PC-9 (cell line): ENCODE measurements around the gene LARGE1. TPM values are rescaled to one million over a fixed set of nuclear protein-coding genes. Genes with fewer than 3 reads are reported as not detected.

Experiments
- BruUV-seq: library from RNA; stranded (reverse); fragments of 400-500 nt; replicated peaks from 2 replicates; lab custom pipeline; 2021; lab: Mats Ljungman, UMichigan
- CTCF ChIA-PET: fragments of 300-600 bp; sonication (Branson Sonifier 250); formaldehyde crosslinking; loops from one replicate; lab custom pipeline; 2022; ENCODE audit warnings: antibody characterized with exemption; lab: Charles Lee
- POLR2A ChIA-PET: fragments of 300-600 bp; sonication (Branson Sonifier 250); formaldehyde crosslinking; loops from one replicate; lab custom pipeline; 2022; ENCODE audit warnings: antibody characterized with exemption; ENCODE audit not compliant: unreplicated experiment; lab: Charles Lee
- DNase-seq, 2 experiments: peaks; one replicate each; pipeline versions ENCODE4 v3.0.0 to v3.0.0-alpha.2; 2015 to 2022; ENCODE audit warnings: mixed read lengths in 1 of 2
- H2AFZ ChIP-seq: fragments of 200-600 bp; sonication (generic); 2 replicates; pipeline ENCODE4 v1.8.1; 2017; ENCODE audit warnings: antibody characterized with exemption
- H3F3A ChIP-seq: fragments of 200-600 bp; sonication (generic); 2 replicates; pipeline ENCODE4 v1.8.1; 2017; ENCODE audit warnings: antibody characterized with exemption, mild to moderate bottlenecking, low read depth; ENCODE audit not compliant: insufficient read depth
- H3K27ac ChIP-seq: fragments of 200-600 bp; sonication (generic); 2 replicates; pipeline ENCODE4 v1.6.1; 2016; ENCODE audit warnings: mixed run types
- H3K27me3 ChIP-seq: fragments of 200-600 bp; sonication (generic); 2 replicates; pipeline ENCODE4 v1.6.1; 2016; ENCODE audit warnings: low read depth, mixed run types; ENCODE audit not compliant: insufficient read depth
- H3K36me3 ChIP-seq: fragments of 200-600 bp; sonication (generic); 2 replicates; pipeline ENCODE4 v1.6.1; 2016; ENCODE audit warnings: low read depth, mixed run types
- H3K4me1 ChIP-seq: fragments of 200-600 bp; sonication (generic); replicated peaks from 2 replicates; pipeline ENCODE4 v1.6.1; 2016; ENCODE audit warnings: mixed run types; ENCODE audit not compliant: insufficient read depth
- H3K4me2 ChIP-seq: fragments of 200-600 bp; sonication (generic); 2 replicates; pipeline ENCODE4 v1.6.1; 2017; ENCODE audit warnings: mixed run types
- H3K4me3 ChIP-seq: fragments of 200-600 bp; sonication (generic); 2 replicates; pipeline ENCODE4 v1.6.1; 2016; ENCODE audit warnings: mixed run types
- H3K79me2 ChIP-seq: fragments of 200-600 bp; sonication (generic); 2 replicates; pipeline ENCODE4 v1.6.1; 2017; ENCODE audit warnings: low read depth, mixed run types
- H3K9me2 ChIP-seq: fragments of 200-600 bp; sonication (generic); 2 replicates; pipeline ENCODE4 v1.8.1; 2017; ENCODE audit warnings: mild to moderate bottlenecking; ENCODE audit not compliant: insufficient read depth
- H3K9me3 ChIP-seq: fragments of 200-600 bp; sonication (generic); 2 replicates; pipeline ENCODE4 v1.8.1; 2016; ENCODE audit warnings: low read depth; ENCODE audit not compliant: insufficient read depth
- H4K20me1 ChIP-seq: fragments of 200-600 bp; sonication (generic); 2 replicates; pipeline ENCODE4 v1.8.1; 2017; ENCODE audit not compliant: insufficient read depth
- EZH2 ChIP-seq: fragments of 200-600 bp; sonication (generic); IDR thresholded peaks from 2 replicates; pipeline ENCODE4 v1.8.0; 2017; ENCODE audit warnings: antibody characterized with exemption, low read depth
- intact Hi-C: fragments of 100-400 bp; cut with micrococcal nuclease; formaldehyde crosslinking; loops from one replicate; pipeline ENCODE4 v1.10.0; 2022; ENCODE audit not compliant: unreplicated experiment
- total RNA-seq: library from RNA; stranded (reverse); gene quantifications from 2 replicates; pipeline ENCODE4 v1.2.3, GENCODE V29; 2021
- TF ChIP-seq, protein P1 (sequence below): fragments of 200-600 bp; sonication (generic); conservative IDR thresholded peaks from 2 replicates; pipeline ENCODE4 v1.6.1; 2017; ENCODE audit warnings: mixed run types, antibody characterized with exemption, mild to moderate bottlenecking, moderate library complexity

The LARGE1 gene
- total RNA-seq, 1 experiment from 2014 or later, result 12.5 TPM

- intact Hi-C loops, result no loop called here
- H2AFZ ChIP-seq, result no peak overlapping the region
- no peaks in the 10 kb centered on the region for H3K79me2 ChIP-seq
- H4K20me1 ChIP-seq, result no peaks in the 10 kb centered on the region
- no peaks in the 10 kb centered on the region for H3K4me1 ChIP-seq
- no peaks in the 10 kb centered on the region for H3K9me3 ChIP-seq
- ChIA-PET CTCF (no interaction called here), POLR2A (interaction anchor here (0.5 to 0.6 kb wide), 2 partner anchors 10 to 53 kb away, joined by 5 to 12 read pairs; no protein-coding TSS in a partner anchor)
- BruUV-seq, result no TSS peak
- H3F3A ChIP-seq, result no peaks in the 10 kb centered on the region
- H3K27ac ChIP-seq, result no peak overlapping the region
- no peak for DNase-seq
- H3K9me2 ChIP-seq, result no peaks in the 10 kb centered on the region
- no peak overlapping the region for H3K4me2 ChIP-seq
- no peak overlapping the region for H3K4me3 ChIP-seq
- no peak for TF ChIP-seq EZH2
- TF ChIP-seq, protein P1, sequence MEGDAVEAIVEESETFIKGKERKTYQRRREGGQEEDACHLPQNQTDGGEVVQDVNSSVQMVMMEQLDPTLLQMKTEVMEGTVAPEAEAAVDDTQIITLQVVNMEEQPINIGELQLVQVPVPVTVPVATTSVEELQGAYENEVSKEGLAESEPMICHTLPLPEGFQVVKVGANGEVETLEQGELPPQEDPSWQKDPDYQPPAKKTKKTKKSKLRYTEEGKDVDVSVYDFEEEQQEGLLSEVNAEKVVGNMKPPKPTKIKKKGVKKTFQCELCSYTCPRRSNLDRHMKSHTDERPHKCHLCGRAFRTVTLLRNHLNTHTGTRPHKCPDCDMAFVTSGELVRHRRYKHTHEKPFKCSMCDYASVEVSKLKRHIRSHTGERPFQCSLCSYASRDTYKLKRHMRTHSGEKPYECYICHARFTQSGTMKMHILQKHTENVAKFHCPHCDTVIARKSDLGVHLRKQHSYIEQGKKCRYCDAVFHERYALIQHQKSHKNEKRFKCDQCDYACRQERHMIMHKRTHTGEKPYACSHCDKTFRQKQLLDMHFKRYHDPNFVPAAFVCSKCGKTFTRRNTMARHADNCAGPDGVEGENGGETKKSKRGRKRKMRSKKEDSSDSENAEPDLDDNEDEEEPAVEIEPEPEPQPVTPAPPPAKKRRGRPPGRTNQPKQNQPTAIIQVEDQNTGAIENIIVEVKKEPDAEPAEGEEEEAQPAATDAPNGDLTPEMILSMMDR, result no peak
- peaks cover 30% of the 10 kb centered on the region; the same call in 1 of the 2 replicates for H3K27me3 ChIP-seq
- H3K36me3 ChIP-seq, result no peaks in the 10 kb centered on the region
Measured at GRCh38 chr22:33315117-33315516, 605.2 kb downstream of the LARGE1 start.

DNA sequence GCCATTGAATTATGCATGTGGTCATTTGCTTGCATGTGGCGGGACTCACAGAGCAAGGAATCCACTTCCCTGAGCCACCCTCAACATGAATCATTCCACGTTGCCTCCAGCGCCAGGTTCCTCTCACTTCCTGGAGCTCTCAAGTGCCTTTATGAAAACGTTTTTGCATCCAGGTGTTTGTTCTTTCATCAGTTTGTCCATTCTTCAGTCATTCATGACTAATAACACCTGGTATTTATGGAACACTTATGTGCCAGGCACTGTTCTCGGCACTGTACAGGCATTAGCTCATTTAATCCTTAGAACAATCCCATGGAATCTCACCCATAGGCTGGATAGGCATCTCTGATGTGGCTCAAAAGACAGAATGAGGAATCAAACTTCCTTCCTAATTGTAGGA is 606.0 kb downstream of the LARGE1 start:
- DNase-seq, result no peak
- intact Hi-C loops, result no loop called here
- no peaks in the 10 kb centered on the region for H3K9me3 ChIP-seq
- ChIA-PET POLR2A (no interaction called here), CTCF (no interaction called here)
- H3K79me2 ChIP-seq, result no peaks in the 10 kb centered on the region
- TF ChIP-seq, protein P1, result no peak
- TF ChIP-seq EZH2, result no peak
- no peaks in the 10 kb centered on the region for H3K9me2 ChIP-seq
- H3K27me3 ChIP-seq, result peaks cover 30% of the 10 kb centered on the region; the same call in 1 of the 2 replicates
- no peaks in the 10 kb centered on the region for H3K36me3 ChIP-seq
- H3F3A ChIP-seq, result no peaks in the 10 kb centered on the region
- no peak overlapping the region for H3K4me2 ChIP-seq
- H2AFZ ChIP-seq, result no peak overlapping the region
- no peak overlapping the region for H3K27ac ChIP-seq
- no peaks in the 10 kb centered on the region for H4K20me1 ChIP-seq
- no peak overlapping the region for H3K4me3 ChIP-seq
- H3K4me1 ChIP-seq, result no peaks in the 10 kb centered on the region
- BruUV-seq, result no TSS peak

DNA sequence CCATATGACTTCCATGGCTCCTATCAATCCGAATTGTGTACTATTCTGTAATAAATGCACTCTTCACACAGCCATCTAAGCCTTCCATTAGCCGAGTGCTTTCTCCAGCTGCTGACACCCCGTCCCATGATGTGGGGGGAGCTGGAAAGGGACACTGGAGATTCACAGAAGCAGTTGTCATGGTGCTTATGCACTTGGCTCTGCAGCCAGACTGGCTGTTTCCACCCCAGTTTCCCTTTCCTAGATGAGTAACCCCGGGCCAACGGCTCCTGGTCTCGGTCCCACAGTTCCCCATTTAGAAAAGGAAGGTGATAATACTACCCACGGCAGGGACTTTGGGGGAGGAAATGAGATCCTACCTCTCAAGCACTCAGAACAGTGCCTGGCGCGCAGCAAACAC is 617.2 kb downstream of the LARGE1 start:
- TF ChIP-seq, protein P1, result no peak
- TF ChIP-seq EZH2, result no peak
- intact Hi-C loops, result loop anchor here (5.0 to 10.0 kb wide), 3 partner anchors 172 to 1719 kb away; no protein-coding TSS in a partner anchor
- Histone ChIP-seq H3K9me2 (no peaks in the 10 kb centered on the region), H3K36me3 (no peaks in the 10 kb centered on the region), H3K4me2 (no peak overlapping the region), H3F3A (no peaks in the 10 kb centered on the region), H2AFZ (no peak overlapping the region), H3K4me1 (no peaks in the 10 kb centered on the region), H3K27me3 (peaks cover 13% of the 10 kb centered on the region; the same call in 1 of the 2 replicates), H3K79me2 (no peaks in the 10 kb centered on the region), H4K20me1 (peaks cover 3% of the 10 kb centered on the region; the same call in 1 of the 2 replicates), H3K9me3 (no peaks in the 10 kb centered on the region), H3K4me3 (no peak overlapping the region), H3K27ac (no peak overlapping the region)
- CTCF ChIA-PET, result no interaction called here
- BruUV-seq, result no TSS peak
- POLR2A ChIA-PET, result no interaction called here
- DNase-seq, result no peak
